IMR-90 (cell line): ENCODE measurements around the gene COG1.

ENCODE experiments used
- BHLHE40 ChIP-seq: fragments of 150-350 bp; IDR thresholded peaks from 2 replicates; pipeline ENCODE4 v1.6.1; 2016; ENCODE audit warnings: mild to moderate bottlenecking, low read depth, low read length
- CEBPB ChIP-seq: IDR thresholded peaks from 2 replicates; pipeline ENCODE4 v1.6.1; 2012; ENCODE audit warnings: low read depth, low read length, improper control_type of control experiment
- CHD1 ChIP-seq: IDR thresholded peaks from 2 replicates; pipeline ENCODE4 v1.6.1; 2012; ENCODE audit warnings: low read depth, low read length, improper control_type of control experiment
- MAZ ChIP-seq: IDR thresholded peaks from 2 replicates; pipeline ENCODE4 v1.6.1; 2012; ENCODE audit warnings: low read depth, mild to moderate bottlenecking, low read length, improper control_type of control experiment, moderate library complexity, borderline replicate concordance
- NFE2L2 ChIP-seq: fragments of 150-350 bp; IDR thresholded peaks from 2 replicates; pipeline ENCODE4 v1.6.1; 2016; ENCODE audit warnings: low read depth, mild to moderate bottlenecking, low read length
- POLR2A ChIP-seq: IDR thresholded peaks from 2 replicates; pipeline ENCODE4 v1.6.1; 2012; ENCODE audit warnings: mild to moderate bottlenecking, low read depth, low read length
- RAD21 ChIP-seq: IDR thresholded peaks from 2 replicates; pipeline ENCODE4 v1.6.1; 2012; ENCODE audit warnings: low read length, improper control_type of control experiment
- RCOR1 ChIP-seq: IDR thresholded peaks from 2 replicates; pipeline ENCODE4 v1.6.1; 2012; ENCODE audit warnings: mild to moderate bottlenecking, low read length, improper control_type of control experiment; ENCODE audit not compliant: insufficient replicate concordance
- RFX5 ChIP-seq: IDR thresholded peaks from 2 replicates; pipeline ENCODE4 v1.8.0; 2012; ENCODE audit warnings: low read depth, mild to moderate bottlenecking, low read length, moderate library complexity
- SMC3 ChIP-seq: fragments of 150-350 bp; IDR thresholded peaks from 2 replicates; pipeline ENCODE4 v1.6.1; 2016; ENCODE audit warnings: low read depth, mild to moderate bottlenecking, antibody characterized with exemption, low read length, moderate library complexity
- TF ChIP-seq, protein P1 (sequence below): conservative IDR thresholded peaks from 2 replicates; pipeline ENCODE4 v1.5.1; 2012; ENCODE audit warnings: mild to moderate bottlenecking, low read depth, low read length, improper control_type of control experiment
- TF ChIP-seq, protein P2 (sequence below): fragments of 150-350 bp; IDR thresholded peaks from 2 replicates; pipeline ENCODE4 v1.6.1; 2017; ENCODE audit warnings: mild to moderate bottlenecking, antibody characterized with exemption, low read length, low read depth
- TF ChIP-seq, protein P3 (sequence below): fragments of 150-350 bp; IDR thresholded peaks from 2 replicates; pipeline ENCODE4 v1.6.1; 2016; ENCODE audit warnings: low read depth, mild to moderate bottlenecking, low read length, moderate library complexity, borderline replicate concordance

DNA sequence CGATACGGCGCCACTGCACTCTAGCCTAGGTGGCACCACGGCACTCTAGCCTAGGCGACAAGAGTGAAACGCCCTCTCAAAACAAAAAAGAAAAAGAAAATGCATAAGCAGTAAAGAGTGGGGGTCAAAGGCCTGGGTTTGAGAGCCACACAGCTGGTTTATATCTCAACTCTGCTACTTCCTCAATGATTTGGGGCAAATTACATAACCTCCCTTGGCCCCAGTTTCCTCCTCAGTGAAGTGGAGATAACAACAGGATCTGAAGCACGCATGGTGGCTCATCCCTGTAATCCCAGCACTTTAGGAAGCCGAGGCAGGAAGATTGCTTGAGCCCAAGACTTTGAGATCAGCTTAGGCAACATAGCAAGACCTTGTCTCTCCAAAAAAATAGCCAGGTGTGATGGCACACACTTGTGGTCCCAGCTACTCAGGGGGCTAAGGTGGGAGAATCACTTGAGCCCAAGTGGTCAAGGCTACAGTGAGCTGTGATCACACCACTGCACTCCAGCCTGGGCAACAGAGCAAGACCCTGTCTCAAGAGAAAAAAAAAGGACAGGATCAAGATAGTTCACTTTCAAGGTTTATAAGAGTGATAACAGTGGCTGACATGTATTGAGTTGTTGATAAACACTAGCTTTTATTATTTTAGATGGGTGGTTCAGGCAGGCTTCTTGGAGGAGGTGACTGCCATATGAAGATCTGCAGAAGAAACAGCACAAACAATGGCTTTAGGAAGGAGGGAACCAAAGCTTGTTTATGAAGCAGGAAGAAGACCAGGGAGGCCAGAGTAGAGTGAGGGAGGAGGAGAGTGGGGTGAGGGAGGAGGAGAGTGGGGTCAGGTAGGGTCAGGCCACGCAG, 8.5 kb upstream of the COG1 start:
- TF ChIP-seq, protein P1, sequence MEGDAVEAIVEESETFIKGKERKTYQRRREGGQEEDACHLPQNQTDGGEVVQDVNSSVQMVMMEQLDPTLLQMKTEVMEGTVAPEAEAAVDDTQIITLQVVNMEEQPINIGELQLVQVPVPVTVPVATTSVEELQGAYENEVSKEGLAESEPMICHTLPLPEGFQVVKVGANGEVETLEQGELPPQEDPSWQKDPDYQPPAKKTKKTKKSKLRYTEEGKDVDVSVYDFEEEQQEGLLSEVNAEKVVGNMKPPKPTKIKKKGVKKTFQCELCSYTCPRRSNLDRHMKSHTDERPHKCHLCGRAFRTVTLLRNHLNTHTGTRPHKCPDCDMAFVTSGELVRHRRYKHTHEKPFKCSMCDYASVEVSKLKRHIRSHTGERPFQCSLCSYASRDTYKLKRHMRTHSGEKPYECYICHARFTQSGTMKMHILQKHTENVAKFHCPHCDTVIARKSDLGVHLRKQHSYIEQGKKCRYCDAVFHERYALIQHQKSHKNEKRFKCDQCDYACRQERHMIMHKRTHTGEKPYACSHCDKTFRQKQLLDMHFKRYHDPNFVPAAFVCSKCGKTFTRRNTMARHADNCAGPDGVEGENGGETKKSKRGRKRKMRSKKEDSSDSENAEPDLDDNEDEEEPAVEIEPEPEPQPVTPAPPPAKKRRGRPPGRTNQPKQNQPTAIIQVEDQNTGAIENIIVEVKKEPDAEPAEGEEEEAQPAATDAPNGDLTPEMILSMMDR: no peak
- TF ChIP-seq RFX5 (no peak), POLR2A (no peak), RAD21 (no peak), MAZ (no peak), RCOR1 (no peak), CEBPB (no peak), SMC3 (no peak), BHLHE40 (no peak), CHD1 (no peak), NFE2L2 (no peak)
- TF ChIP-seq, protein P2, sequence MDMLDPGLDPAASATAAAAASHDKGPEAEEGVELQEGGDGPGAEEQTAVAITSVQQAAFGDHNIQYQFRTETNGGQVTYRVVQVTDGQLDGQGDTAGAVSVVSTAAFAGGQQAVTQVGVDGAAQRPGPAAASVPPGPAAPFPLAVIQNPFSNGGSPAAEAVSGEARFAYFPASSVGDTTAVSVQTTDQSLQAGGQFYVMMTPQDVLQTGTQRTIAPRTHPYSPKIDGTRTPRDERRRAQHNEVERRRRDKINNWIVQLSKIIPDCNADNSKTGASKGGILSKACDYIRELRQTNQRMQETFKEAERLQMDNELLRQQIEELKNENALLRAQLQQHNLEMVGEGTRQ: no peak
- TF ChIP-seq, protein P3, sequence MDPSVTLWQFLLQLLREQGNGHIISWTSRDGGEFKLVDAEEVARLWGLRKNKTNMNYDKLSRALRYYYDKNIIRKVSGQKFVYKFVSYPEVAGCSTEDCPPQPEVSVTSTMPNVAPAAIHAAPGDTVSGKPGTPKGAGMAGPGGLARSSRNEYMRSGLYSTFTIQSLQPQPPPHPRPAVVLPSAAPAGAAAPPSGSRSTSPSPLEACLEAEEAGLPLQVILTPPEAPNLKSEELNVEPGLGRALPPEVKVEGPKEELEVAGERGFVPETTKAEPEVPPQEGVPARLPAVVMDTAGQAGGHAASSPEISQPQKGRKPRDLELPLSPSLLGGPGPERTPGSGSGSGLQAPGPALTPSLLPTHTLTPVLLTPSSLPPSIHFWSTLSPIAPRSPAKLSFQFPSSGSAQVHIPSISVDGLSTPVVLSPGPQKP: no peak
